Panc1 (cell line): ENCODE results near the gene VEZT.
"Not testable (repeated sequence)": the region's sequence is repeated elsewhere in the genome, so short reads cannot be mapped to it uniquely, and the experiment has no call there.

Experiments used
- POLR2AphosphoS5 ChIP-seq: IDR thresholded peaks from 2 replicates; pipeline ENCODE4 v1.6.1; 2012; ENCODE audit warnings: mild to moderate bottlenecking, low read depth, low read length, moderate library complexity
- TCF7L2 ChIP-seq: IDR thresholded peaks from 2 replicates; pipeline ENCODE4 v1.6.1; 2011; ENCODE audit warnings: mild to moderate bottlenecking, low read depth, low read length, inconsistent platforms
- TF ChIP-seq, protein P1 (sequence below): fragments of 450-650 bp; IDR thresholded peaks from 2 replicates; pipeline ENCODE4 v1.5.1; 2017; ENCODE audit warnings: mild to moderate bottlenecking

- TF ChIP-seq, protein P1, sequence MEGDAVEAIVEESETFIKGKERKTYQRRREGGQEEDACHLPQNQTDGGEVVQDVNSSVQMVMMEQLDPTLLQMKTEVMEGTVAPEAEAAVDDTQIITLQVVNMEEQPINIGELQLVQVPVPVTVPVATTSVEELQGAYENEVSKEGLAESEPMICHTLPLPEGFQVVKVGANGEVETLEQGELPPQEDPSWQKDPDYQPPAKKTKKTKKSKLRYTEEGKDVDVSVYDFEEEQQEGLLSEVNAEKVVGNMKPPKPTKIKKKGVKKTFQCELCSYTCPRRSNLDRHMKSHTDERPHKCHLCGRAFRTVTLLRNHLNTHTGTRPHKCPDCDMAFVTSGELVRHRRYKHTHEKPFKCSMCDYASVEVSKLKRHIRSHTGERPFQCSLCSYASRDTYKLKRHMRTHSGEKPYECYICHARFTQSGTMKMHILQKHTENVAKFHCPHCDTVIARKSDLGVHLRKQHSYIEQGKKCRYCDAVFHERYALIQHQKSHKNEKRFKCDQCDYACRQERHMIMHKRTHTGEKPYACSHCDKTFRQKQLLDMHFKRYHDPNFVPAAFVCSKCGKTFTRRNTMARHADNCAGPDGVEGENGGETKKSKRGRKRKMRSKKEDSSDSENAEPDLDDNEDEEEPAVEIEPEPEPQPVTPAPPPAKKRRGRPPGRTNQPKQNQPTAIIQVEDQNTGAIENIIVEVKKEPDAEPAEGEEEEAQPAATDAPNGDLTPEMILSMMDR = not testable (repeated sequence)
- TF ChIP-seq POLR2AphosphoS5, TCF7L2: not testable (repeated sequence)
Measured at GRCh38 chr12:95239835-95240234, 22.2 kb downstream of the VEZT start.
